ENCODE results near the gene POU1F1. TPM values are rescaled to one million over a fixed set of nuclear protein-coding genes. Genes with fewer than 3 reads are reported as not detected.

The POU1F1 gene
- not detected in 5 replicates for total RNA-seq (2022; extraction: Qiagen RNA extraction)

GRCh38 chr3:87276484-87276883, at the start of gene POU1F1:
TSS of gene POU1F1 (minus strand) at chr3:87276584. CDS start at chr3:87276462, 122 bp downstream.

GRCh38 chr3:87227104-87227834, 49.1 kb downstream of the POU1F1 start, which contains the start of gene CHMP2B:
TSS of gene CHMP2B (plus strand) at chr3:87227309. CDS start at chr3:87227523, 214 bp downstream.

Other genes with a start within 250 kb of the POU1F1 start
- 91.3 to 97.2 TPM (median 91.8 TPM) in 5 replicates for gene CHMP2B, start 49.3 kb downstream of the POU1F1 start, total RNA-seq (2022; extraction: Qiagen RNA extraction)